Activated naive CD8-positive, alpha-beta T cell treated with anti-CD3 and anti-CD28 coated beads, Interleukin-2, amount 50 U/mL, for 16 hours (primary cell): ENCODE measurements around the gene ATL2.
"Not testable (repeated sequence)": the region's sequence is repeated elsewhere in the genome, so short reads cannot be mapped to it uniquely, and the experiment has no call there.

Experiments used
- DNase-seq: peaks from one replicate; pipeline ENCODE4 v3.0.0-alpha.2; 2020; ENCODE audit warnings: low read depth, low spot score

The ATL2 gene

GRCh38 chr2:38274286-38275276 is 102.5 kb downstream of the ATL2 start:
- no peak for DNase-seq

GRCh38 chr2:38271697-38272096 is 105.4 kb downstream of the ATL2 start:
- no peak for DNase-seq

- no peak for DNase-seq
These were observed 107.7 kb downstream of the ATL2 start for GRCh38 chr2:38269421-38269820.

GRCh38 chr2:38268691-38269327 is 108.3 kb downstream of the ATL2 start:
- DNase-seq = no peak

GRCh38 chr2:38268001-38268400 is 109.1 kb downstream of the ATL2 start:
- no peak for DNase-seq

- DNase-seq = no peak
These were observed 109.7 kb downstream of the ATL2 start for GRCh38 chr2:38267270-38267925.

GRCh38 chr2:38266382-38267061 is 110.6 kb downstream of the ATL2 start:
- DNase-seq = no peak

- DNase-seq = no peak
These were observed 111.6 kb downstream of the ATL2 start for GRCh38 chr2:38265461-38265860.

- DNase-seq = no peak
These were observed 112.5 kb downstream of the ATL2 start for GRCh38 chr2:38264396-38265221.

- DNase-seq = no peak
These were observed 113.8 kb downstream of the ATL2 start for GRCh38 chr2:38263293-38263692.

- DNase-seq = no peak
These were observed 114.8 kb downstream of the ATL2 start for GRCh38 chr2:38262069-38262871.

GRCh38 chr2:38261569-38262068 is 115.5 kb downstream of the ATL2 start:
- no peak for DNase-seq

- no peak for DNase-seq
These were observed 116.1 kb downstream of the ATL2 start for GRCh38 chr2:38260972-38261371.

GRCh38 chr2:38260469-38260868 is 116.6 kb downstream of the ATL2 start:
- no peak for DNase-seq

GRCh38 chr2:38259311-38259710 is 117.8 kb downstream of the ATL2 start:
- DNase-seq = no peak

- not testable (repeated sequence) for DNase-seq
These were observed 119.4 kb downstream of the ATL2 start for GRCh38 chr2:38257680-38258079.

- DNase-seq = no peak
These were observed 120.5 kb downstream of the ATL2 start for GRCh38 chr2:38256610-38257009.

GRCh38 chr2:38255211-38255610 is 121.9 kb downstream of the ATL2 start:
- no peak for DNase-seq

GRCh38 chr2:38254796-38255195 is 122.3 kb downstream of the ATL2 start:
- no peak for DNase-seq

- DNase-seq = no peak
These were observed 125.1 kb downstream of the ATL2 start for GRCh38 chr2:38251940-38252339.
